Right lobe of liver (tissue), 6 donors: ENCODE measurements around the gene MRPS14. TPM values are rescaled to one million over a fixed set of nuclear protein-coding genes. Genes with fewer than 3 reads are reported as not detected.

Source experiments
- ATAC-seq, 4 donors: fragments of 200-7000 bp; cut with Tn5 transposase; one replicate each; pipeline ENCODE4 v1.9.1; 2020; ENCODE audit warnings: mild to moderate bottlenecking in 4 of 4, moderate library complexity in 4 of 4
- DNase-seq, 3 donors: peaks; one replicate each; pipeline ENCODE4 v3.0.0-alpha.2; 2020
- H3K27ac ChIP-seq, 3 donors: fragments of 200-600 bp; one replicate each; pipeline ENCODE4 v1.8.0; 2022
- H3K27me3 ChIP-seq, 2 donors: fragments of 200-600 bp; one replicate each; pipeline ENCODE4 v1.8.0; 2022
- H3K36me3 ChIP-seq, 4 donors: fragments of 200-600 bp; sonication (generic) in 1 of 4; one replicate each; pipeline versions ENCODE4 v1.5.1 to v1.8.0; 2017 to 2022; ENCODE audit warnings: control low read depth in 1 of 4
- H3K4me1 ChIP-seq, 4 donors: fragments of 200-600 bp; sonication (generic) in 1 of 4; one replicate each; pipeline versions ENCODE4 v1.5.1 to v1.8.0; 2017 to 2022; ENCODE audit warnings: control low read depth in 1 of 4
- H3K4me3 ChIP-seq, 3 donors: fragments of 200-600 bp; one replicate each; pipeline ENCODE4 v1.8.0; 2022
- H3K9me3 ChIP-seq, 4 donors: fragments of 200-600 bp; sonication (generic) in 1 of 4; one replicate each; pipeline versions ENCODE4 v1.5.1 to v1.8.0; 2017 to 2022; ENCODE audit warnings: control low read depth in 1 of 4
- CTCF ChIP-seq, 4 donors: fragments of 200-600 bp in 3 of 4; fragments of 450-650 bp in 1 of 4; IDR thresholded peaks; one replicate each; pipeline versions ENCODE4 v1.5.1 to v1.8.0; 2016 to 2022; ENCODE audit warnings: antibody characterized with exemption in 4 of 4, mild to moderate bottlenecking in 2 of 4
- POLR2A ChIP-seq: fragments of 450-650 bp; IDR thresholded peaks from one replicate; pipeline ENCODE4 v1.6.1; 2017; ENCODE audit warnings: antibody characterized with exemption, mild to moderate bottlenecking
- WGBS: methylation state at CpG from one replicate; pipeline ENCODE4 v1.1.6; 2018; ENCODE audit warnings: low coverage, low lambda C conversion rate; ENCODE audit not compliant: insufficient coverage; ENCODE audit errors: missing lambda C conversion rate; 5-methylcytosine and 5-hydroxymethylcytosine counted together
- intact Hi-C, 2 donors: fragments of 100-400 bp; cut with DNase I; formaldehyde crosslinking; loops; one replicate each; pipeline versions ENCODE4 v1.11.2 to v1.14.1; 2022
- total RNA-seq, 6 experiments: library from RNA; depleted of rRNA in 2 of 6; stranded (reverse); fragments of >200 nt in 2 of 6; fragmentation: NEBNext Ultra II Directional in 3 of 6; extraction: Animal tissue kit (Norgen Biotek cat#: 25700) in 3 of 6; gene quantifications; one replicate each; pipeline versions ENCODE4 v1.1.0 to v1.2.4, GENCODE V29; 2016 to 2023
- donor health status: DM: no; HTN: yes; CAD: no.
- donor health status: DM: no; HTN: no; CAD: no.
- donor health status: DM: no; HTN: no; CAD: no.
- donor health status: DM: no; HTN: yes; CAD: no.
- donor health status: DM: no; HTN: yes; CAD: no.

The MRPS14 gene
- total RNA-seq, 6 experiments from 2014 or later, result 9.4 to 22.8 (median 18.8) TPM

GRCh38 chr1:175067362-175068106 lies 44.3 kb upstream of the MRPS14 start, which contains the start of gene TNN:
Gene TNN, plus strand, starts transcription at chr1:175067833. Its CDS starts 9,586 bp downstream, at chr1:175077419.
- ATAC-seq (no peak), DNase-seq (no peak)
- TF ChIP-seq CTCF (IDR thresholded peaks at IDR 0.05) (no peak), POLR2A (no peak)
- Histone ChIP-seq H3K4me1 (no peaks in the 10 kb centered on the region), H3K9me3 (no peaks in the 10 kb centered on the region), H3K36me3 (no peaks in the 10 kb centered on the region), H3K27me3 (no peaks in the 10 kb centered on the region), H3K4me3 (no peak within 1 kb of the TSS), H3K27ac (no peak within 1 kb of the TSS)
- WGBS, result 68% methylated on average over 8 of the region's 9 CpGs
- intact Hi-C loops, result no loop called here

- Histone ChIP-seq H3K27me3 (no peaks in the 10 kb centered on the region), H3K36me3 (no peaks in the 10 kb centered on the region), H3K27ac (no peak overlapping the region), H3K4me3 (no peak overlapping the region), H3K4me1 (no peaks in the 10 kb centered on the region), H3K9me3 (no peaks in the 10 kb centered on the region)
- 29% methylated on average over 2 of the region's 2 CpGs for WGBS
- DNase-seq (no peak), ATAC-seq (no peak)
- intact Hi-C loops, result no loop called here
- TF ChIP-seq POLR2A (no peak), CTCF (IDR thresholded peaks at IDR 0.05) (no peak)
These were observed 39.6 kb upstream of the MRPS14 start for GRCh38 chr1:175062858-175063257.

- H3K27me3 ChIP-seq, result no peaks in the 10 kb centered on the region
- ATAC-seq (no peak), DNase-seq (no peak)
- WGBS, result 60% methylated on average over 1 of the region's 1 CpG
- no peaks in the 10 kb centered on the region for H3K4me1 ChIP-seq
- TF ChIP-seq CTCF (IDR thresholded peaks at IDR 0.05), result no peak
- TF ChIP-seq POLR2A, result no peak
- intact Hi-C loops, result no loop called here
- no peaks in the 10 kb centered on the region for H3K36me3 ChIP-seq
- no peak overlapping the region for H3K27ac ChIP-seq
- H3K9me3 ChIP-seq, result no peaks in the 10 kb centered on the region
- no peak overlapping the region for H3K4me3 ChIP-seq
These were observed 39.1 kb upstream of the MRPS14 start for GRCh38 chr1:175062339-175062738.

GRCh38 chr1:175054736-175055135 lies 31.5 kb upstream of the MRPS14 start:
- TF ChIP-seq CTCF (IDR thresholded peaks at IDR 0.05) (no peak), POLR2A (no peak)
- DNase-seq (no peak), ATAC-seq (no peak)
- H3K4me1 ChIP-seq, result no peaks in the 10 kb centered on the region
- no peak overlapping the region for H3K4me3 ChIP-seq
- H3K9me3 ChIP-seq, result no peaks in the 10 kb centered on the region
- 86% methylated on average over 3 of the region's 3 CpGs for WGBS
- H3K27me3 ChIP-seq, result no peaks in the 10 kb centered on the region
- no peak overlapping the region for H3K27ac ChIP-seq
- no peaks in the 10 kb centered on the region for H3K36me3 ChIP-seq
- intact Hi-C loops, result no loop called here
